GM21529 (cell line): Measurements from ENCODE around the gene RHOV.

ENCODE experiments used
- ATAC-seq: cut with Tn5 transposase; IDR thresholded peaks from one replicate; pipeline ENCODE4 v1.9.1; 2021; ENCODE audit not compliant: unreplicated experiment

Gene RHOV

GRCh38 chr15:40904552-40905201 is 30.6 kb upstream of the RHOV start:
- ATAC-seq, result no peak

GRCh38 chr15:40902605-40903561 is 28.8 kb upstream of the RHOV start:
- ATAC-seq, result no peak

- ATAC-seq, result no peak
These were observed 27.0 kb upstream of the RHOV start for GRCh38 chr15:40901053-40901443.

GRCh38 chr15:40900256-40901052 is 26.4 kb upstream of the RHOV start:
- ATAC-seq, result no peak

- no peak for ATAC-seq
These were observed 25.6 kb upstream of the RHOV start for GRCh38 chr15:40899536-40900207.

GRCh38 chr15:40894681-40895448 is 20.8 kb upstream of the RHOV start:
- peak; percentile 43 for ATAC-seq

- ATAC-seq, result peak; percentile 82
These were observed 20.0 kb upstream of the RHOV start, which contains the start of gene VPS18 for GRCh38 chr15:40893733-40894680. Gene VPS18 (plus strand): TSS chr15:40894450. CDS start chr15:40894769, 319 bp downstream.

- no peak for ATAC-seq
These were observed 19.1 kb upstream of the RHOV start for GRCh38 chr15:40893019-40893670.

- no peak for ATAC-seq
These were observed 18.5 kb upstream of the RHOV start for GRCh38 chr15:40892447-40893012.

- ATAC-seq, result no peak
These were observed 17.9 kb upstream of the RHOV start for GRCh38 chr15:40891810-40892446.

- no peak for ATAC-seq
These were observed 17.1 kb upstream of the RHOV start for GRCh38 chr15:40891138-40891537.

GRCh38 chr15:40889112-40889511 is 15.1 kb upstream of the RHOV start:
- ATAC-seq, result no peak

GRCh38 chr15:40886586-40886985 is 12.6 kb upstream of the RHOV start:
- ATAC-seq, result no peak

- no peak for ATAC-seq
These were observed 7.3 kb upstream of the RHOV start for GRCh38 chr15:40881351-40881750.

GRCh38 chr15:40879609-40880008 is 5.6 kb upstream of the RHOV start:
- ATAC-seq, result no peak

GRCh38 chr15:40878785-40879184 is 4.8 kb upstream of the RHOV start:
- ATAC-seq, result no peak

GRCh38 chr15:40877694-40878093 is 3.7 kb upstream of the RHOV start:
- ATAC-seq, result no peak
